Measurements from ENCODE around the gene CDC42BPB. TPM values are rescaled to one million over a fixed set of nuclear protein-coding genes. Genes with fewer than 3 reads are reported as not detected.

Gene CDC42BPB
- total and polyA plus RNA-seq, 12 donors = 41.1 to 108 (median 77.4) TPM

GRCh38 chr14:103088921-103089320 lies 31.6 kb upstream of the CDC42BPB start:
- Histone ChIP-seq H3K4me1 (replicated peaks in 1 of 2) (peaks cover 0 to 9% of the 10 kb centered on the region in 2 donors), H3K36me3 (replicated peaks in 1 of 2) (no peaks in the 10 kb centered on the region), H3K27ac (no peak overlapping the region), H3K4me3 (no peak overlapping the region), H3K9me3 (replicated peaks in 1 of 3) (no peaks in the 10 kb centered on the region), H3K27me3 (peaks cover 17% of the 10 kb centered on the region)
- WGBS, 4 donors = 83 to 95% (median 93%) methylated on average over 4 to 6 of the region's 6 CpGs
- no peak for DNase-seq
- TF ChIP-seq POLR2A (IDR thresholded peaks at IDR 0.05) = no peak
- TF ChIP-seq, protein P1, sequence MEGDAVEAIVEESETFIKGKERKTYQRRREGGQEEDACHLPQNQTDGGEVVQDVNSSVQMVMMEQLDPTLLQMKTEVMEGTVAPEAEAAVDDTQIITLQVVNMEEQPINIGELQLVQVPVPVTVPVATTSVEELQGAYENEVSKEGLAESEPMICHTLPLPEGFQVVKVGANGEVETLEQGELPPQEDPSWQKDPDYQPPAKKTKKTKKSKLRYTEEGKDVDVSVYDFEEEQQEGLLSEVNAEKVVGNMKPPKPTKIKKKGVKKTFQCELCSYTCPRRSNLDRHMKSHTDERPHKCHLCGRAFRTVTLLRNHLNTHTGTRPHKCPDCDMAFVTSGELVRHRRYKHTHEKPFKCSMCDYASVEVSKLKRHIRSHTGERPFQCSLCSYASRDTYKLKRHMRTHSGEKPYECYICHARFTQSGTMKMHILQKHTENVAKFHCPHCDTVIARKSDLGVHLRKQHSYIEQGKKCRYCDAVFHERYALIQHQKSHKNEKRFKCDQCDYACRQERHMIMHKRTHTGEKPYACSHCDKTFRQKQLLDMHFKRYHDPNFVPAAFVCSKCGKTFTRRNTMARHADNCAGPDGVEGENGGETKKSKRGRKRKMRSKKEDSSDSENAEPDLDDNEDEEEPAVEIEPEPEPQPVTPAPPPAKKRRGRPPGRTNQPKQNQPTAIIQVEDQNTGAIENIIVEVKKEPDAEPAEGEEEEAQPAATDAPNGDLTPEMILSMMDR (IDR thresholded peaks at IDR 0.05) = no peak
- intact Hi-C loops (cut with DNase I) = loop anchor here in 1 of 2 donors (5.0 kb wide), 1 partner anchor 203 kb away; no protein-coding TSS in a partner anchor

- no peak overlapping the region for H3K27ac ChIP-seq
- intact Hi-C loops (cut with DNase I) = loop anchor here in 1 of 2 donors (5.0 kb wide), 1 partner anchor 205 kb away; no protein-coding TSS in a partner anchor
- H3K4me1 ChIP-seq (replicated peaks in 1 of 2) = peaks cover 0 to 9% of the 10 kb centered on the region in 2 donors
- H3K9me3 ChIP-seq (replicated peaks in 1 of 3) = no peaks in the 10 kb centered on the region
- WGBS, 4 donors = 48 to 58% (median 55%) methylated on average over 6 to 13 of the region's 13 CpGs; no CpG with 5 or more reads in 1 of the 4 donors
- no peaks in the 10 kb centered on the region for H3K36me3 ChIP-seq (replicated peaks in 1 of 2)
- H3K4me3 ChIP-seq = no peak overlapping the region
- no peak for DNase-seq
- TF ChIP-seq POLR2A (IDR thresholded peaks at IDR 0.05) = no peak
- TF ChIP-seq, protein P1 (IDR thresholded peaks at IDR 0.05) = no peak
- peaks cover 19% of the 10 kb centered on the region for H3K27me3 ChIP-seq
Measured at GRCh38 chr14:103087343-103087835, 30.0 kb upstream of the CDC42BPB start.

DNA sequence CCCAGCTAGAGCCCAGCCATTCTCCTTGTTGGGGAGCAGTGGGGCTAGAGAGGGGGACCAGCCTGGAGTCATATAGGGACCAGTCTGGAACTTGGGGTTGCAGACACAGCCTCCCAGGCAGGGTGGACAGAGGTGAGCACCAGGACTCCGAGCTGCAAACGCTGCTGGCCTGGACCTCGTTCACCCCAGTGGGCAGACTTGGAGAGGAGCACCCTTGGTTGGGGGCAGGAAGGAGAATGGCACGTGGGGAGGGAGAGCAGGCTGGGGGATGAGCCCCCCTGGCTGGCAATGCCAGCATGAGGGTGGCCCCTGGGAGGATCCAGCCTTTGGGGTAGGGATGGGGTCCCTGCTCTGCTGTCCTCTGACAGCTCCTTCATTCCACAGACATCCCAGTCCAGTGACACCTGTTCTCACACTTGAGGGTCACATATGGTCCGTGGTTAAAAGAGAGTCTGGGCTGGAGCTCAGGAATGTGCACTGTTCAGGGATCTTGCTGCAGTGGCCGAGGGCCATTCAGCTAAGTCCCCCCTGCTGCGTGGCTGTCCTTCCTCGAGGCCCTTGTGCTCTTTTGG lies 29.5 kb upstream of the CDC42BPB start:
- H3K27me3 ChIP-seq = peaks cover 19% of the 10 kb centered on the region
- intact Hi-C loops (cut with DNase I) = loop anchor here in 1 of 2 donors (5.0 kb wide), 1 partner anchor 205 kb away; no protein-coding TSS in a partner anchor
- WGBS, 4 donors = 59 to 75% (median 59%) methylated on average over 2 to 8 of the region's 8 CpGs

More for the DNA sequence above, 29.5 kb upstream of the CDC42BPB start:
- Histone ChIP-seq H3K27ac (no peak overlapping the region), H3K36me3 (replicated peaks in 1 of 2) (no peaks in the 10 kb centered on the region), H3K4me3 (no peak overlapping the region), H3K4me1 (replicated peaks in 1 of 2) (peaks cover 0 to 9% of the 10 kb centered on the region in 2 donors), H3K9me3 (replicated peaks in 1 of 3) (no peaks in the 10 kb centered on the region)
- no peak for DNase-seq
- no peak for TF ChIP-seq POLR2A (IDR thresholded peaks at IDR 0.05)
- TF ChIP-seq, protein P1 (IDR thresholded peaks at IDR 0.05) = no peak
